Epithelial cell of esophagus (primary cell): ENCODE data around the gene ATN1.

Experiments used
- DNase-seq: peaks from one replicate; pipeline ENCODE4 v3.0.0; 2010; ENCODE audit warnings: low read depth
- H3K4me3 ChIP-seq: 2 replicates; pipeline ENCODE4 v1.5.1; 2011; ENCODE audit warnings: mild to moderate bottlenecking, low read length, control low read depth
- CTCF ChIP-seq: IDR thresholded peaks from 2 replicates; pipeline ENCODE4 v1.5.1; 2011; ENCODE audit warnings: low read depth, mild to moderate bottlenecking, low read length, control low read depth, inconsistent platforms; ENCODE audit not compliant: insufficient read depth; ENCODE audit errors: missing control alignments

ATN1 gene

DNA sequence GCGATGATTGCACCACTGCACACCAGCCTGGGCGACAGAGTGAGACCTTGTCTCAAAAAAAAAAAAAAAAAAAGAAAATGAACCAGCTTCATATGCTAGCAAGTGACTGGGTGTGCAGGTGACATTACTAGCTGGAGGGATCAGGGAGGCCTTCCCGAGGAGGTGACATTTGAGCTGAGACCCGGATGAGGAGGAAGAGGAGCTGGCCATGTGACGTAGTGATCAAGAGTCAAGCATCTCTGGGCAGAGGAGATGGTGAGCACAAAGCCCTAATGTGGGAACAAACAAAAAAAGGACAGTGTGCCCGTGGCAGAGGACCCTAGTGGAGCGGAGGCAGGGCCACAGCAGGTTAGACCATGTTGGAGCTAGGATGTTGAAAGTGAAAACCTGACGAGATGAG lies 19.9 kb downstream of the ATN1 start:
- TF ChIP-seq CTCF, result no peak
- H3K4me3 ChIP-seq, result no peak overlapping the region
- DNase-seq, result no peak

DNA sequence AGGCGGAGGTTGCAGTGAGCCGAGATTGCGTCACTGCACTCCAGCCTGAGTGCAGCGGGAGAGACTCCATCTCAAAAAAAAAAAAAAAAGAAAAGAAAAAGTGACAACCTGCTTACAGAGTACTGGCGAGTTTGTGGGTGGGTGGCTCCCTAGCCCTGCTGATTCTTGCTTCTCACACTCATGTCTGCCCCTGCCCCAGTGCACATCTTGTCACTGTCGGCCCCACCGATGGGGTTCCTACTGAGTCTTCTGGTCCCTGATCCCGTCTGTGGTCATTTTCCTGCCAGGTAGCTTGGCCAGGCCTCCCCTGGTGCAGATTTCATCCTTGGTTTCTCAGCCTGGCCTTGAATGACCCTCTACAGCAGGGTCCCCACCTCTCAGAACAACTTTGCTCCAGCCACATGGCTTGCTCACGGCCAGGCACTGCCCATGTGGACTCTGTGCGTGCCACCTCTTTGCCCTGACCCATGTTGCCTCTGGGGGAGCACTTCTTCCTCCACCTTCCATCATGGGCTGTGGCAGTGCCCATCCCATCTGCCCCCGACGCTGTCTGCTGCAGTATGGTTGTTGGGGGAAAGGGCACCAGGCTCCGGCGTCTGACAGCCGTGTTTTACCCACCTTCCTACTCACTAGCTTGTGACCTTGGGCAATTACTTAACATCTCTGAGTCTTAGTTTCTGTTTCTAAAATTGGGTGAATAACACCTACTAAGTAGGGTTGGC lies 21.3 kb downstream of the ATN1 start:
- no peak for TF ChIP-seq CTCF
- DNase-seq, result no peak
- H3K4me3 ChIP-seq, result no peak overlapping the region

GRCh38 chr12:6950401-6950801 lies 22.6 kb downstream of the ATN1 start:
- no peak overlapping the region for H3K4me3 ChIP-seq
- no peak for DNase-seq

DNA sequence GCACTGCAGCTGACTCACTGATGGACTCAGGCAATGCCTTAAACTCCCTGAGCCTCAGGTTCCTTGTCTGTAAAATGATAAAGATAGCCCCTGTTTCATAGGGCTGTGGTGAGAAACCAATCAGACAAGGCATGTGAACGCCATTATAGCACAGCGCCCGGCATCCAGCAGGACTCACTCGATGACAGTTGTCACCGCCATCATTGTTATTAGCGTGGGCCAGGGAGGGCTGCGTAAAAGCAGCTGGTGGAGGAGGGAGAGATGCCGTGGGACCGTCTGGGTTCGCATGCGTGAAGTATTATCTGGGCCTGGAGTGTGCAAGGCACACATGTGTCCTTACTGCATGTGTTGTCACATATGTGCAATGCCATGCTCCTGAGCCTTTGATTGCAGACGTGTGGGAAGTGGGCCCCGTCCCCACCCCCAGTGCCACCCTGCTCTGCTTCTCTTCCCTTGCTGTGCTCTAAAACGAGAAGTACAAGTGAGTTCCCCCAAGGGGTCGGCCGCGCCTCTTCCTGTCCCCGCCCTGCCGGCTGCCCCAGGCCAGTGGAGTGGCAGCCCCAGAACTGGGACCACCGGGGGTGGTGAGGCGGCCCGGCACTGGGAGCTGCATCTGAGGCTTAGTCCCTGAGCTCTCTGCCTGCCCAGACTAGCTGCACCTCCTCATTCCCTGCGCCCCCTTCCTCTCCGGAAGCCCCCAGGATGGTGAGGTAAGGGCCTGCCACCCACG lies 23.2 kb downstream of the ATN1 start, which contains the start of gene PTPN6:
Gene PTPN6, plus strand, starts transcription at position 546 of the 730 bp plus-strand sequence. Its CDS starts 157 bp downstream, at position 703.
- DNase-seq, result no peak
- TF ChIP-seq CTCF, result no peak
- H3K4me3 ChIP-seq, result no peak within 1 kb of the TSS

More at GRCh38 chr12:6950401-6950801, 22.6 kb downstream of the ATN1 start:
- no peak for TF ChIP-seq CTCF

- no peak for DNase-seq
- H3K4me3 ChIP-seq, result no peak overlapping the region
- no peak for TF ChIP-seq CTCF
Measured at GRCh38 chr12:6951551-6952120, 23.9 kb downstream of the ATN1 start.

DNA sequence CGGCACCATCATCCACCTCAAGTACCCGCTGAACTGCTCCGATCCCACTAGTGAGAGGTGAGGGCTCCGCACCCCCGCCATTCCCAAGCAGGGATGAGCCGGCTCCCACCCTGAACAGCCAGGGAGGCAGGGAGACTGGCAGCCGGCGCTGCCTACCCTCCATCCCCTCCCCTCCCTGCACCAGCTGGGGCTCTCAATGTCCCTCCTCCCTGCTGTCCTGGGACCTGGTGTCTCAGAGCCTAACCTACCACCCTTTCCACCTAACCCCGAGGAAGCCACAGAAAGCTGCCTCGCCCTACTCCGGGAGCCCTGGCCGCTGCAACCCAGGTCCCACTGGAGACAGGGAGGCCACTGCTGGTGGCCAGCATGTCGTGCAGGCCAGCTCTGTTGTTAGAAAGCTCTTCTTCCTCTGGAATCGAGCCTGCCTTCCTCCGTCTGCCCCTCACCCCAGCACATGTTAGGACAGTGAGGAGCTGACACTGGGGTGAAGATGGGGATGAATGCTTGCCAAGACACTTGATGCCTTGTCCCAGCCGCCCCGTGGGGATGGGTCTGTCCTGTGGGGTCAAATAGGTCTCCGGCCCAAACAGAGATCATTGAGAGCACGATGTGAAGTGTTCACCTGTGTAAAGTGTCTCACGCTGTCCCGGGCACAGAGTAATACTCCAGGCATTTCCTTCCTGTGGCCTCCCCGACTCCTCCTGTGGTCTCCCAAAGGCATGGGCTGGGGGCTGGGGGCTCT lies 24.5 kb downstream of the ATN1 start:
- no peak for TF ChIP-seq CTCF
- H3K4me3 ChIP-seq, result no peak overlapping the region
- DNase-seq, result no peak
